ENCODE data around the gene AR.

- TF ChIP-seq TAF1 (IDR thresholded peaks at IDR 0.05; ENCODE audit: low read depth, low read length) (no peak), POLR2AphosphoS5 (IDR thresholded peaks at IDR 0.05; ENCODE audit: low read depth, low read length) (no peak), POLR2A (IDR thresholded peaks at IDR 0.05; ENCODE audit: low read depth, low read length) (no peak)
Measured at GRCh38 chrX:67749536-67749935, 205.7 kb downstream of the AR start.
